CD4-positive, alpha-beta T cell treated with Interleukin-4 for 1 hour (primary cell): ENCODE data around the gene MLN.

Experiments
- DNase-seq, 2 donors: peaks; one replicate each; pipeline ENCODE4 v3.0.0-alpha.2; 2020 to 2022

Gene MLN

GRCh38 chr6:33813990-33814985 lies 10.5 kb upstream of the MLN start:
- DNase-seq = no peak

- no peak for DNase-seq
These were observed 9.6 kb upstream of the MLN start for GRCh38 chr6:33813246-33813904.

- peak in 1 of 2 donors; percentile 19 for DNase-seq
These were observed 8.9 kb upstream of the MLN start for GRCh38 chr6:33812669-33813068.

GRCh38 chr6:33809594-33809993 lies 5.8 kb upstream of the MLN start:
- no peak for DNase-seq

GRCh38 chr6:33808641-33809180 lies 4.9 kb upstream of the MLN start:
- no peak for DNase-seq

GRCh38 chr6:33807606-33808005 lies 3.8 kb upstream of the MLN start:
- DNase-seq = no peak

- no peak for DNase-seq
These were observed 3.0 kb upstream of the MLN start for GRCh38 chr6:33806841-33807240.

GRCh38 chr6:33802186-33802958 lies 1.4 kb downstream of the MLN start:
- DNase-seq = no peak

GRCh38 chr6:33801611-33802010 lies 2.2 kb downstream of the MLN start:
- no peak for DNase-seq

- no peak for DNase-seq
These were observed 3.4 kb downstream of the MLN start for GRCh38 chr6:33800248-33800969.

- DNase-seq = no peak
These were observed 4.2 kb downstream of the MLN start for GRCh38 chr6:33799454-33800113.

- no peak for DNase-seq
These were observed 5.4 kb downstream of the MLN start for GRCh38 chr6:33798343-33798848.

- DNase-seq = no peak
These were observed 6.0 kb downstream of the MLN start for GRCh38 chr6:33797626-33798342.

GRCh38 chr6:33794910-33795623 lies 8.7 kb downstream of the MLN start:
- no peak for DNase-seq

GRCh38 chr6:33792981-33793380 lies 10.8 kb downstream of the MLN start:
- DNase-seq = no peak

GRCh38 chr6:33791620-33792019 lies 12.2 kb downstream of the MLN start:
- no peak for DNase-seq

- no peak for DNase-seq
These were observed 12.9 kb downstream of the MLN start for GRCh38 chr6:33790910-33791309.

- DNase-seq = no peak
These were observed 13.4 kb downstream of the MLN start for GRCh38 chr6:33790379-33790778.

GRCh38 chr6:33789550-33789895 lies 14.3 kb downstream of the MLN start:
- no peak for DNase-seq
